GM12873 (cell line): ENCODE measurements around the gene MAP3K19.

ENCODE experiments used
- CTCF ChIP-seq: IDR thresholded peaks from 2 replicates; pipeline ENCODE4 v1.5.1; 2012; ENCODE audit warnings: low read depth, mild to moderate bottlenecking, moderate library complexity, low read length, control low read depth; ENCODE audit not compliant: insufficient read depth; ENCODE audit errors: missing control alignments

The MAP3K19 gene

GRCh38 chr2:135004005-135004746, 43.1 kb downstream of the MAP3K19 start:
- peak; percentile 89 for TF ChIP-seq CTCF

GRCh38 chr2:135002836-135003235, 44.4 kb downstream of the MAP3K19 start:
- no peak for TF ChIP-seq CTCF

GRCh38 chr2:134999521-134999920, 47.7 kb downstream of the MAP3K19 start:
- TF ChIP-seq CTCF = no peak

- peak; percentile 33 for TF ChIP-seq CTCF
Observed at GRCh38 chr2:134988994-134989605, 58.1 kb downstream of the MAP3K19 start.

- TF ChIP-seq CTCF = no peak
Observed at GRCh38 chr2:134985061-134985460, 62.2 kb downstream of the MAP3K19 start.

- no peak for TF ChIP-seq CTCF
Observed at GRCh38 chr2:134982603-134983002, 64.6 kb downstream of the MAP3K19 start.

GRCh38 chr2:134980639-134981038, 66.6 kb downstream of the MAP3K19 start:
- TF ChIP-seq CTCF = no peak
